ENCODE results near the gene JSRP1. TPM values are rescaled to one million over a fixed set of nuclear protein-coding genes. Genes with fewer than 3 reads are reported as not detected.

Gene JSRP1
- total and polyA plus RNA-seq, 2 experiments from 2014 or later, result 0.30 to 0.93 TPM

GRCh38 chr19:2207008-2207407 lies 49.2 kb downstream of the JSRP1 start:
- H3K9me3 ChIP-seq (ENCODE audit: low read depth), result no peaks in the 10 kb centered on the region
- no peaks in the 10 kb centered on the region for H4K20me1 ChIP-seq (ENCODE audit: insufficient read depth, poor library complexity, severe bottlenecking)
- peaks cover 7% of the 10 kb centered on the region for H3K4me1 ChIP-seq (ENCODE audit: insufficient read depth)
- H3K79me2 ChIP-seq, result no peaks in the 10 kb centered on the region
- no peak for DNase-seq (ENCODE audit: low spot score)
- 95% methylated on average over 15 of the region's 15 CpGs for WGBS (ENCODE audit: low lambda C conversion rate, missing lambda C conversion rate)
- H2AFZ ChIP-seq, result no peak overlapping the region
- H3K4me3 ChIP-seq, result no peak overlapping the region
- H3K9me2 ChIP-seq (replicated peaks; ENCODE audit: insufficient read depth), result no peaks in the 10 kb centered on the region
- H3K36me3 ChIP-seq (replicated peaks; ENCODE audit: insufficient read depth, low read depth), result no peaks in the 10 kb centered on the region
- H3K27ac ChIP-seq, result no peak overlapping the region
- no peak overlapping the region for H3K4me2 ChIP-seq
- H3K27me3 ChIP-seq, result no peaks in the 10 kb centered on the region
- TF ChIP-seq EZH2 (IDR thresholded peaks at IDR 0.05; ENCODE audit: borderline replicate concordance), result no peak
- no peak for TF ChIP-seq EZH2phosphoT487 (IDR thresholded peaks at IDR 0.05; ENCODE audit: low read depth, severe bottlenecking, unreplicated experiment)
- TF ChIP-seq CTCF (IDR thresholded peaks at IDR 0.05; ENCODE audit: poor library complexity), result no peak

- Histone ChIP-seq H4K20me1 (ENCODE audit: insufficient read depth, poor library complexity, severe bottlenecking) (peaks cover 9% of the 10 kb centered on the region), H3K4me3 (no peak overlapping the region), H3K9me3 (ENCODE audit: low read depth) (no peaks in the 10 kb centered on the region), H3K79me2 (peaks cover 14% of the 10 kb centered on the region), H2AFZ (no peak overlapping the region), H3K27me3 (no peaks in the 10 kb centered on the region), H3K4me1 (ENCODE audit: insufficient read depth) (no peaks in the 10 kb centered on the region), H3K4me2 (no peak overlapping the region), H3K27ac (no peak overlapping the region), H3K9me2 (replicated peaks; ENCODE audit: insufficient read depth) (no peaks in the 10 kb centered on the region), H3K36me3 (replicated peaks; ENCODE audit: insufficient read depth, low read depth) (no peaks in the 10 kb centered on the region)
- WGBS (ENCODE audit: low lambda C conversion rate, missing lambda C conversion rate), result 96% methylated on average over 15 of the region's 15 CpGs
- DNase-seq (ENCODE audit: low spot score), result no peak
- TF ChIP-seq EZH2phosphoT487 (IDR thresholded peaks at IDR 0.05; ENCODE audit: low read depth, severe bottlenecking, unreplicated experiment) (no peak), EZH2 (IDR thresholded peaks at IDR 0.05; ENCODE audit: borderline replicate concordance) (no peak), CTCF (IDR thresholded peaks at IDR 0.05; ENCODE audit: poor library complexity) (no peak)
Observed at GRCh38 chr19:2202366-2202765, 53.9 kb downstream of the JSRP1 start.

MicroRNA genes within 50 kb of the gene (microRNA counts, 767-probe panel; counts per million panel counts)
- not detected for microRNA hsa-miR-1227

Small RNA genes within 50 kb of the gene (microRNA-seq; reads per million reads assigned to microRNA genes)
- 16.5 reads per million, percentile 35 among the genes with 10 or more reads in this experiment for gene MIR1227
- gene MIR4321, result not detected

Small RNA genes within 50 kb of the gene (small RNA-seq; reads per million reads assigned to genes)
- gene MIR1227, result 0.34 reads per million, percentile 15 among the genes with 10 or more reads in this experiment

Other genes starting within 250 kb of the JSRP1 start
- gene BTBD2, start 240.7 kb downstream of the JSRP1 start, total RNA-seq, result 56.4 and 62.1 TPM in 2 replicates
- 71.1 and 76.0 TPM in 2 replicates for gene BTBD2, start 240.7 kb downstream of the JSRP1 start, polyA plus RNA-seq
- 90.4 and 98.2 TPM in 2 replicates for gene MKNK2, start 205.2 kb downstream of the JSRP1 start, total RNA-seq
- 126 and 136 TPM in 2 replicates for gene MKNK2, start 205.2 kb downstream of the JSRP1 start, polyA plus RNA-seq
- gene MOB3A, start 160.1 kb downstream of the JSRP1 start, total RNA-seq, result 13.5 and 15.7 TPM in 2 replicates
- 25.1 and 27.7 TPM in 2 replicates for gene MOB3A, start 160.1 kb downstream of the JSRP1 start, polyA plus RNA-seq
- 0.44 and 1.4 TPM in 2 replicates for gene IZUMO4, start 159.5 kb downstream of the JSRP1 start, total RNA-seq
- 2.8 and 4.0 TPM in 2 replicates for gene IZUMO4, start 159.5 kb downstream of the JSRP1 start, polyA plus RNA-seq
- gene AP3D1, start 104.9 kb downstream of the JSRP1 start, total RNA-seq, result 92.2 and 102 TPM in 2 replicates
- gene AP3D1, start 104.9 kb downstream of the JSRP1 start, polyA plus RNA-seq, result 108 and 109 TPM in 2 replicates
- 6.9 and 9.5 TPM in 2 replicates for gene DOT1L, start 92.5 kb downstream of the JSRP1 start, total RNA-seq
- gene DOT1L, start 92.5 kb downstream of the JSRP1 start, polyA plus RNA-seq, result 9.1 and 10.7 TPM in 2 replicates
- 142 and 165 TPM in 2 replicates for gene PLEKHJ1, start 20.1 kb downstream of the JSRP1 start, total RNA-seq
- gene PLEKHJ1, start 20.1 kb downstream of the JSRP1 start, polyA plus RNA-seq, result 190 and 207 TPM in 2 replicates
- gene SF3A2, start 19.6 kb downstream of the JSRP1 start, total RNA-seq, result 17.9 and 21.2 TPM in 2 replicates
- 75.3 and 81.1 TPM in 2 replicates for gene SF3A2, start 19.6 kb downstream of the JSRP1 start, polyA plus RNA-seq
- 3.9 and 8.2 TPM in 2 replicates for gene AMH, start 7.1 kb downstream of the JSRP1 start, total RNA-seq
- gene AMH, start 7.1 kb downstream of the JSRP1 start, polyA plus RNA-seq, result 20.9 and 22.3 TPM in 2 replicates
- not detected in 2 replicates for gene PEAK3, start 25.8 kb upstream of the JSRP1 start, total RNA-seq
- 0.15 and 0.57 TPM in 2 replicates for gene PEAK3, start 25.8 kb upstream of the JSRP1 start, polyA plus RNA-seq
- not detected in 2 replicates for gene LINGO3, start 51.7 kb upstream of the JSRP1 start, total RNA-seq
- gene LINGO3, start 51.7 kb upstream of the JSRP1 start, polyA plus RNA-seq, result not detected in 2 replicates
- 162 and 190 TPM in 2 replicates for gene LSM7, start 72.2 kb upstream of the JSRP1 start, total RNA-seq
- 150 and 151 TPM in 2 replicates for gene LSM7, start 72.2 kb upstream of the JSRP1 start, polyA plus RNA-seq
- gene SPPL2B, start 72.3 kb upstream of the JSRP1 start, total RNA-seq, result 27.4 and 40.9 TPM in 2 replicates
- 87.7 and 135 TPM in 2 replicates for gene SPPL2B, start 72.3 kb upstream of the JSRP1 start, polyA plus RNA-seq
- gene TMPRSS9, start 103.8 kb upstream of the JSRP1 start, total RNA-seq, result 0.23 TPM in 1 of 2 replicates, not detected in the other
- gene TMPRSS9, start 103.8 kb upstream of the JSRP1 start, polyA plus RNA-seq, result not detected in 2 replicates
- gene TIMM13, start 171.2 kb upstream of the JSRP1 start, total RNA-seq, result 38.3 and 47.4 TPM in 2 replicates
- 188 and 213 TPM in 2 replicates for gene TIMM13, start 171.2 kb upstream of the JSRP1 start, polyA plus RNA-seq
- gene LMNB2, start 200.5 kb upstream of the JSRP1 start, total RNA-seq, result 44.7 and 48.4 TPM in 2 replicates
- 28.9 and 42.0 TPM in 2 replicates for gene LMNB2, start 200.5 kb upstream of the JSRP1 start, polyA plus RNA-seq
- 126 and 129 TPM in 2 replicates for gene GADD45B, start 219.7 kb upstream of the JSRP1 start, total RNA-seq
- gene GADD45B, start 219.7 kb upstream of the JSRP1 start, polyA plus RNA-seq, result 229 and 299 TPM in 2 replicates

All from hepatocyte (in vitro differentiated cells).